OCI-LY7 (cell line): Measurements from ENCODE around the gene ASB1.

Experiments
- CTCF ChIP-seq: fragments of 200-600 bp; sonication (generic); conservative IDR thresholded peaks from 2 replicates; pipeline ENCODE4 v1.5.1; 2014; ENCODE audit warnings: mild to moderate bottlenecking, antibody characterized with exemption, low read length, moderate library complexity, mixed read lengths
- EZH2phosphoT487 ChIP-seq: fragments of 200-600 bp; sonication (generic); IDR thresholded peaks from 2 replicates; pipeline ENCODE4 v1.6.1; 2018; ENCODE audit warnings: low read depth, borderline replicate concordance, mild to moderate bottlenecking, mixed run types, antibody characterized with exemption, low read length, moderate library complexity, mixed read lengths

GRCh38 chr2:238484522-238485452 is 58.1 kb downstream of the ASB1 start:
- TF ChIP-seq CTCF (no peak), EZH2phosphoT487 (no peak)
